Stimulated activated CD4-positive, alpha-beta T cell treated with anti-CD3 and anti-CD28 coated beads, Interleukin-2, amount 100 ng/mL, for 48 hours (primary cell): Measurements from ENCODE around the gene SULT1A3.
A peak's percentile ranks its signal among the peaks of the same experiment; 100 is the strongest.
"Not testable (repeated sequence)": the region's sequence is repeated elsewhere in the genome, so short reads cannot be mapped to it uniquely, and the experiment has no call there.

Experiments used
- DNase-seq, 2 donors: peaks; one replicate each; pipeline ENCODE4 v3.0.0-alpha.2; 2020

Gene SULT1A3

GRCh38 chr16:30199049-30199448 lies at the start of gene SULT1A3:
Gene SULT1A3, plus strand, starts transcription at chr16:30199255. Its CDS starts 1,474 bp downstream, at chr16:30200729.
- not testable (repeated sequence) for DNase-seq

GRCh38 chr16:30151091-30151490 lies 48.0 kb upstream of the SULT1A3 start:
- DNase-seq, result no peak

DNA sequence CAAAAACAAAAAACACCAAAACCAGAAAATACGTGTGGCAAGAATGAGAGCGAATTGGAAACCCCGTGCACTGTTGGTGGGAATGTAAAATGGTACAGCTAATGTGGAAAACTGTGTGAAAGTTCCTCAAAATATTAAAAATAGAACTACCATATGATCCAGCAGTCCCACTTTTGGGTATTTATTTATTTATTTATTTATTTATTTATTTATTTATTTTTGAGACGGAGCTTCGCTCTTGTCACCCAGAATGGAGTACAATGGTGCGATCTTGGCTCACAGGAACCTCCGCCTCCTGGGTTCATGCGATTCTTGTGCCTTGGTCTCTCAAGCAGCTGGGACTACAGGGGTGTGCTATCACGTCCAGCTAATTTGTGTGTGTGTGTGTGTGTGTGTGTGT lies 46.5 kb upstream of the SULT1A3 start:
- no peak for DNase-seq

DNA sequence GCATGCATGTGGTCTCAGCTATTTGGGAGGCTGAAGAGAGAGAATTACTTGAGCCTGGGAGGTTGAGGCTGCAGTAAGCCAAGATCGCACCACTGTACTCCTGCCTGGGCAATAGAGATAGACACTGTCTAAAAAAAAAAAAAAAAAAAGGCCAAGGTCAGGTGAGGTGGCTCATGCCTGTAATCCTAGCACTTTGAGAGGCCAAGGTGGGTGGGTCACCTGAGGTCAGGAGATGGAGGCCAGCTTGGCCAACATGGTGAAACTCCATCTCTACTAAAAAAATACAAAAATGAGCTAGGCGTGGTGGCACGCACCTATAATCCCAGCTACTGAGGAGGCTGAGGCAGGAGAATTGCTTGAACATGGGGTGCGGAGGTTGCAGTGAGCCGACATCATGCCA lies 43.9 kb upstream of the SULT1A3 start:
- no peak for DNase-seq

GRCh38 chr16:30157214-30157613 lies 41.8 kb upstream of the SULT1A3 start:
- no peak for DNase-seq

- DNase-seq, result no peak
Observed at GRCh38 chr16:30163538-30163937, 35.5 kb upstream of the SULT1A3 start.

DNA sequence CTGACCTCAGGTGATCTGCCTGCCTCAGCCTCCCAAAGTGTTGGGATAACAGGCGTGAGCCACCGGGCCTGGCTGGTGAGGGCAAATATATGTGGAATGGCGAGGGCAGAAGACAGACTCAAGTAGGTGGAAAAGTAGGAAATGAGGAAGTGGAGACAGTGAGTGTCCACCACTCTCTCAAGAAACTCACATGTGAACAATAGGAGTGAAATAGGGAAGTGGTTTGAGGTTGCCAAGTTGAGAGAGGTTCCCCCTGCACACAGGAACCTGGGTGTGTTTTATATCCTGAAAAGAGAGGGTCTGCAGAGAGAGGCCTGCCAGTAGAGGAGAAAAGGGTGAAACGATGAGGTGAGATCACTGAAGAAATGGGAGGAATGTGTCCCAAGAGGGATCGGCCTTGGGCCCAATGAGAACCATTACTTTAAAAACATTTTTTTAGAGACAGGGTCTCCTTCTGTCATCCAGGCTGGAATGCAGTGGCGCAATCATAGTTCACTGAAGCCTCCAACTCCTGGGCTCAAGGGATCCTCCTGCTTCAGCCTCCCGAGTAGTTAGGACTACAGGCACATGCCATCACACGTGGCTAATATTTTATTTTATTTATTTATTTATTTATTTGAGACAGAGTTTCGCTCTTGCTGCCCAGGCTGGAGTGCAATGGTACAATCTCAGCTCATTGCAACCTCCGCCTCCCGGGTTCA lies 32.7 kb upstream of the SULT1A3 start:
- DNase-seq, result no peak

DNA sequence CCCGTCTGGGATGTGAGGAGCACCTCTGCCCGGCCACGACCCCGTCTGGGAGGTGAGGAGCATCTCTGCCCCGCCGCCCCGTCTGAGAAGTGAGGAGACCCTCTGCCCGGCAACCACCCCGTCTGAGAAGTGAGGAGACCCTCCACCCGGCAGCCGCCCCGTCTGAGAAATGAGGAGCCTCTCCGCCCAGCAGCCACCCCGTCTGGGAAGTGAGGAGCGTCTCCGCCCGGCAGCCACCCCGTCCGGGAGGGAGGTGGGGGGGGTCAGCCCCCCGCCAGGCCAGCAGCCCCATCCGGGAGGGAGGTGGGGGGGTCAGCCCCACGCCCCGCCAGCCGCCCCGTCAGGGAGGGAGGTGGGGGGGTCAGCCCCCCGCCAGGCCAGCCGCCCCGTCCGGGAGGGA lies 30.3 kb upstream of the SULT1A3 start:
- DNase-seq, result not testable (repeated sequence)

DNA sequence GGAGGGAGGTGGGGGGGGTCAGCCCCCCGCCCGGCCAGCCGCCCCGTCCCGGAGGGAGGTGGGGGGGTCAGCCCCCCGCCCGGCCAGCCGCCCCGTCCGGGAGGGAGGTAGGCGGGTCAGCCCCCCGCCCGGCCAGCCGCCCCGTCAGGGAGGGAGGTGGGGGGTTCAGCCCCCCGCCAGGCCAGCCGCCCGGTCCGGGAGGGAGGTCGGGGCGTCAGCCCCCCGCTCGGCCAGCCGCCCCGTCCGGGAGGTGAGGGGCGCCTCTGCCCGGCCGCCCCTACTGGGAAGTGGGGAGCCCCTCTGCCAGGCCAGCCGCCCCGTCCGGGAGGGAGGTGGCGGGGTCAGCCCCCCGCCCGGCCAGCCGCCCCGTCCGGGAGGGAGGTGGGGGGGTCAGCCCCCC lies 29.6 kb upstream of the SULT1A3 start:
- DNase-seq, result not testable (repeated sequence)

DNA sequence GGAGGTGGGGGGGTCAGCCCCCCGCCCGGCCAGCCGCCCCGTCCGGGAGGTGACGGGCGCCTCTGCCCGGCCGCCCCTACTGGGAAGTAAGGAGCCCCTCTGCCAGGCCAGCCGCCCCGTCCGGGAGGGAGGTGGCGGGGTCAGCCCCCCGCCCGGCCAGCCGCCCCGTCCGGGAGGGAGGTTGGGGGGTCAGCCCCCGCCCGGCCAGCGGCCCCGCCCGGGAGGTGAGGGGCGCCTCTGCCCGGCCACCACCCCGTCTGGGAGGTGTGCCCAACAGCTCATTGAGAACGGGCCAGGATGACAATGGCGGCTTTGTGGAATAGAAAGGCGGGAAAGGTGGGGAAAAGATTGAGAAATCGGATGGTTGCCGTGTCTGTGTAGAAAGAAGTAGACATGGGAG lies 28.9 kb upstream of the SULT1A3 start:
- DNase-seq, result not testable (repeated sequence)

DNA sequence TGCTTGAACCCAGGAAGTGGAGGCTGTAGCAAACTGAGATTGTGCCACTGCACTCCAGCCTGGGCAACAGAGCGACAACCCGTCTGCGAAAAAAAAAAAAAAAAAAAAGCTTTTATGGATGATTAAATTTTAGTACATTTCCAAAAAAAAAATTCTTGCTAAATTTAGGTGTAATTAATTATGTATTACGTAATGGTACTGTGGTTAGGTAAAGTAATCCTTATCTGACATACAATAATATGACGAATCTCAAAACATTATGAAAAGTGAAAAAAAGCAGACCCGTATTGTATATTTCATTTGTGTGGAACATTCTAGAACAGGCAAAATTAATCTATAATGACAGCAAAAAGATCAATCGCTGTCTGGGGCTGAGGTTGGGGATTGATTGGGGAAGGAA lies 26.0 kb upstream of the SULT1A3 start:
- no peak for DNase-seq

GRCh38 chr16:30176876-30177275 lies 22.2 kb upstream of the SULT1A3 start:
- not testable (repeated sequence) for DNase-seq

GRCh38 chr16:30179195-30179594 lies 19.9 kb upstream of the SULT1A3 start:
- DNase-seq, result no peak

GRCh38 chr16:30179931-30180330 lies 19.1 kb upstream of the SULT1A3 start:
- DNase-seq, result no peak

GRCh38 chr16:30180741-30181140 lies 18.3 kb upstream of the SULT1A3 start:
- DNase-seq, result no peak

DNA sequence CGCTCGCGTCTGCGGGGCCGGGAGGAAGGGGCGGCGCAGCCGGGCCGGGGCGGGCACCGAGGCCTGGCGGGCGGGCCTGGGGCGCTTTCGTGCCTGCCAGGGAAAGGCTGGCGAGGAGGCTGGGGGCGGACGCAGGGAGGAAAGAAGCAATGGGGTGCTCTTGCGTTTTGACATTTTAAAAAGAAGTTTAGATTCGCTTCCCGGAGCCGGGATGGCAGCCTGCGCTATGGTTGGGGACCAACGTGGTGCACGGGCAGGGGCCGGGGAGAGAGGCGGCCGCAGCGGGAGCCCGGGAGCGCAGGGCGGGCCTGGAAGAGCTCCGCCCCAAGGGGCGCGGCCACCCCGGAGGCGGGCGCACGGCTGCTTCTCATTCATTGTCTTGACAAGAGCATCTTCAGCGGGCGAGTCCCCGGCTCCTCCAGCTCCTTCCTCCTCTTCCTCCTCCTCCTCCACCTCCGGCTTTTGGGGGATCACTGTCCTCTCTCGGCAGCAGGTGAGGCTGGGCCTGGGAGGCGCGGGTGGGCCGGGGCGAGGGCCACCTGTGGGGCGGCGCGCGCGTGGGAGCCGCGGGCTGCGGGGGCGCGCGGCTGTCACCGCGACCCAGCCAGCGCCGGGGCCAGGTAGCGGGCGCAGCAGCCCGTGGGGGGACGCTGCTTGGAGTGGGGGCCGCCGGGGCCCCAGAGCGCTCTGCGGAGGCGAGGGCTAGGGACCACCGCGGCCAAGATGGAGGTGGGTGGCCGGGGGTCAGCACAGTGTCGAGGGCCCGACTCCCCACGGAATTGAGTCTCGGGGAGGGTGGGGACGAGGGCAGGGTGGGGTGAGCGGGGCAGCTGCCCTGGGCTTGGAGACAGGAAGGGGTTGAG lies 15.6 kb upstream of the SULT1A3 start, which contains the start of gene CORO1A:
TSS of gene CORO1A (plus strand) at position 370 of the 863 bp plus-strand sequence. CDS start 1,608 bp downstream, outside the sequence.
- DNase-seq, result peak; percentile 83 to 84

DNA sequence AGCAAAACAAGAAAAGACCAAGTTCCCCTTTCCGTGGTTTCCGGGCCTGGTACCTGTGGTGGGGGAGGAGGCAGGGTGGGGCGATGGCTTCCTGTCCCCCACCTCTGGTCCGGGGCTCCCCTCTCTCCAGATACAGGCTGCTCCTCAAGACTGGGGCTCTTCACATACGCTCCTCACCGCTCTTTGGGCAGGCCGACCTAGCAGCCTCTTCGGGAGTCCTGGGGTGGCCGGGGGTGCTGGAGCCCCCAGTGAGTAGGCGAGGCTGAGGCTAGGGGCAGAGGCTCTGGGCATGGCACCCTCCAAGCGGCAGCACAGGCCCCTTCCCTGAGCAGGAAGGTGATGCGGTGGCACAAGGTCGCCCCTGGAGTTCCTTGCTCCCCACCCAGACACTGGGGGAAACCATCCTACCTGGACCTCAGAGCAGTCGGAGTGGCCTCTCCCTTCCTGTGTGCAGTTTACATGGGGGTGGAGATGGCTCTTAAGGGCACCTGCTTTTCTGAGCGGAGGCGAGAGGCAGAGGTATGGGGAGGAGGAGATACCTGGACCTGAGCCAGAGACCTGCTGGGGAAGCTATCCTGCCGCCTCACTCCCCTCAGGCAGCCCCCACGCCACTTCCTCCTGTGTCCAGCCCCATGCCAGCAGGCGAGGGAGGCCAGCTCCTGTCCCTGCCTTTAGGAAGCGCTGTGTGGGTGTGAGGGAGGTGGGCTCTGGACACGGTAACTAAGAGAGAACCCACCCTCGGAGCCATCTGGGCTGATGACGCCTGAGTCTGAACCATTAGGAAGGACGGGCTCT lies 14.8 kb upstream of the SULT1A3 start:
- DNase-seq, result peak; percentile 44 to 53

GRCh38 chr16:30184891-30185682 lies 14.0 kb upstream of the SULT1A3 start:
- DNase-seq, result peak; percentile 23 to 30

DNA sequence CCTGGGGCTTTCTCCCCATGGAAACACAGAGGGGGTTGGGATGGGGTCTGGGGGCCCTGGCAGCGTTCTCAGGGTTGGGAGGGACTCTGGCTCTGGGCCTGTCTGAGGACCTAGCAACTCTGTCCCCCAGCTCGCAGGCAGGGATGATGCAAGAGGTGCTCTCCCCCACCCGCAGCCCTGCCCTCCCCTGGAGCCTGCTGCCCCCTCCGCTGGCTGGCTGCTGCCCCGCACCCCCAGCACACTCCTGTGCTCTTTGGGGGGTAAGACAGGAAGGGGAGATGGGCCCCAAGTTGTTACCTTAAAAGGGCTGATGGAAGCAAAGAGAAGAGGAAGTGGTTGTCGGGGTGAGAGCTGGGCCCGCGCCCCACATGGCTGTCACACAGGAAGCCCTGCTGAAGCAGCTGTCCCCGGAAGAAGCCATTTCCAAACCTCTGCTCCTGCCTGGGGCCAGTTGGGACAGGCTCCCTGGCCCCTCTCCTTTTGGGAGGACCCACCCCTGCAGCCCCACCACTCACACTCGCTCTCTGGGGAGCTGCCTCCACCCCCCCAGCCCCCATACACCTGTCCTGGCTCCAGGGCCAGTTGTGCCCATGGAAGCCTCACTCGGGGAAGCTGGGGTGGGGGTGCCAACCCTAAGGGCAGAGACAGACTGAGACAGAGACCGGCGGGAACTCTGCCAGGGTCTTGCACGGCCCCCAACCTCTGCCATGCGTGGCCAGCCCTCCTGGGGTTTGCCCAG lies 13.2 kb upstream of the SULT1A3 start:
- DNase-seq, result peak; percentile 65 to 68

DNA sequence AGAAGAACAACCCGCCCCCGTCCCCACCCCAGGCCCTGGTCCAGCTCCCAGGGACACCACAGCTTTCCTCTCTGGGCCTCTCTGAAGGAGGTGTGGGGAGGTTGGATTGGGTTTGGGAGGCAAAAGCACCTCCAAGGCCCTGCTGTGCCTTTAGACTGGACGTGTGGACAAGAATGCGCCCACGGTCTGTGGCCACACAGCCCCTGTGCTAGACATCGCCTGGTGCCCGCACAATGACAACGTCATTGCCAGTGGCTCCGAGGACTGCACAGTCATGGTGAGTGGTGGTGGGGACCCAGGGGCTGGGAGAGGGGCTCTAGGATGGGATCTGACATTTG lies 12.6 kb upstream of the SULT1A3 start:
- DNase-seq, result peak in 1 of 2 donors; percentile 15

DNA sequence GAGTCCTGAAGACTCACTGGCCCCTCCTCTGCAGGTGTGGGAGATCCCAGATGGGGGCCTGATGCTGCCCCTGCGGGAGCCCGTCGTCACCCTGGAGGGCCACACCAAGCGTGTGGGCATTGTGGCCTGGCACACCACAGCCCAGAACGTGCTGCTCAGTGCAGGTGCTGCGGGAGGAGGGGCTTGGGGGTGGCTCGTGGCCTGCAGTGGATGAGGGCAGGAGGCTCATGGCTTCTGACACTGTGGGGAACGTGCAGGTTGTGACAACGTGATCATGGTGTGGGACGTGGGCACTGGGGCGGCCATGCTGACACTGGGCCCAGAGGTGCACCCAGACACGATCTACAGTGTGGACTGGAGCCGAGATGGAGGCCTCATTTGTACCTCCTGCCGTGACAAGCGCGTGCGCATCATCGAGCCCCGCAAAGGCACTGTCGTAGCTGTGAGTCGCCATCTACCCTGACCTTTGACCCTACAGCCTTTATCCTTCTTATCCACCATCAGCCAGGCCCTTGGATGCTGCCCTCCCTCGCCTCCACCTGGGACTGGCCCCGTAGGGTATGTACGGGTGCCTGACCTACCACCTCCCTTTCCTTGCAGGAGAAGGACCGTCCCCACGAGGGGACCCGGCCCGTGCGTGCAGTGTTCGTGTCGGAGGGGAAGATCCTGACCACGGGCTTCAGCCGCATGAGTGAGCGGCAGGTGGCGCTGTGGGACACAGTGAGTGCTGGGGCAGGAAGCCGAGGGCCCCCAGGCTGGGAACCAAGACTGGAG lies 12.1 kb upstream of the SULT1A3 start:
- peak; percentile 93 to 94 for DNase-seq
